ENCODE data around the gene MVB12B. TPM values are rescaled to one million over a fixed set of nuclear protein-coding genes. Genes with fewer than 3 reads are reported as not detected.
A peak's percentile ranks its signal among the peaks of the same experiment; 100 is the strongest.

MVB12B gene
- total and polyA plus RNA-seq, 2 donors from 2014 or later: 4.5 to 12.3 TPM

GRCh38 chr9:126407114-126407870, 80.7 kb downstream of the MVB12B start:
- peak in 3 of 5 donors; percentile 18 to 42 (median 30) for DNase-seq

DNA sequence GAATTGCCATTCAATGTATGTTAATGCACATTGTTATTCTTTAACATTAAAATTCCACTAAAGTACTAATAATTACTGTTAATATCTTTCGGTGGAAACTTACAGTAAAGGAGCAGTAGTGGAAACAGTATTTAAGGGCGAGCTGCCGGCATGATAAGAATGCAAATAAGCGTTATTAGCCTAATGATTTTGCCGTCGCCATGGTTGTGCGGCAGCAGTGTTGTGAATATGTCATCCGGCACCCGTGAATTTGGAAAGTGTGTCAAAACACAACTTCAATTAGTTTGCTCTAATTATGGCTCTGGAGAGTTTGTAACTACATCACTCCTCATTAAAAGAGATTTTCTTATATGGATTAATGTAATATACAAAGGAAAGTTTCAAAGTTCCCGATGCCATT, 81.4 kb downstream of the MVB12B start:
- Histone ChIP-seq H3K27me3 (ENCODE audit: control insufficient read depth, insufficient read depth, low read length) (no peaks in the 10 kb centered on the region), H3K27ac (ENCODE audit: low read depth in 2 of 2, low read length in 2 of 2) (no peak overlapping the region), H3K4me3 (ENCODE audit: low read length in 3 of 3) (no peak overlapping the region), H3K36me3 (ENCODE audit: control insufficient read depth in 2 of 3, insufficient read depth in 3 of 3, low read length in 3 of 3) (no peaks in the 10 kb centered on the region), H3K4me1 (ENCODE audit: control insufficient read depth in 2 of 3, insufficient read depth in 2 of 3, low read depth in 1 of 3, low read length in 3 of 3) (no peaks in the 10 kb centered on the region), H3K9me3 (ENCODE audit: control insufficient read depth in 2 of 3, insufficient read depth in 1 of 3, low read length in 3 of 3) (no peaks in the 10 kb centered on the region), H3K9ac (ENCODE audit: low read length in 3 of 3) (no peak overlapping the region)
- TF ChIP-seq, protein P1, sequence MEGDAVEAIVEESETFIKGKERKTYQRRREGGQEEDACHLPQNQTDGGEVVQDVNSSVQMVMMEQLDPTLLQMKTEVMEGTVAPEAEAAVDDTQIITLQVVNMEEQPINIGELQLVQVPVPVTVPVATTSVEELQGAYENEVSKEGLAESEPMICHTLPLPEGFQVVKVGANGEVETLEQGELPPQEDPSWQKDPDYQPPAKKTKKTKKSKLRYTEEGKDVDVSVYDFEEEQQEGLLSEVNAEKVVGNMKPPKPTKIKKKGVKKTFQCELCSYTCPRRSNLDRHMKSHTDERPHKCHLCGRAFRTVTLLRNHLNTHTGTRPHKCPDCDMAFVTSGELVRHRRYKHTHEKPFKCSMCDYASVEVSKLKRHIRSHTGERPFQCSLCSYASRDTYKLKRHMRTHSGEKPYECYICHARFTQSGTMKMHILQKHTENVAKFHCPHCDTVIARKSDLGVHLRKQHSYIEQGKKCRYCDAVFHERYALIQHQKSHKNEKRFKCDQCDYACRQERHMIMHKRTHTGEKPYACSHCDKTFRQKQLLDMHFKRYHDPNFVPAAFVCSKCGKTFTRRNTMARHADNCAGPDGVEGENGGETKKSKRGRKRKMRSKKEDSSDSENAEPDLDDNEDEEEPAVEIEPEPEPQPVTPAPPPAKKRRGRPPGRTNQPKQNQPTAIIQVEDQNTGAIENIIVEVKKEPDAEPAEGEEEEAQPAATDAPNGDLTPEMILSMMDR (IDR thresholded peaks at IDR 0.05; ENCODE audit: borderline replicate concordance, extremely low read depth, insufficient read depth): no peak
- intact Hi-C loops (cut with DNase I): no loop called here
- no peak for DNase-seq
- no peak for FAIRE-seq

More at GRCh38 chr9:126407114-126407870, 80.7 kb downstream of the MVB12B start:
- Histone ChIP-seq H3K9ac (ENCODE audit: low read length in 3 of 3) (no peak overlapping the region), H3K27me3 (ENCODE audit: control insufficient read depth, insufficient read depth, low read length) (no peaks in the 10 kb centered on the region), H3K9me3 (ENCODE audit: control insufficient read depth in 2 of 3, insufficient read depth in 1 of 3, low read length in 3 of 3) (no peaks in the 10 kb centered on the region), H3K36me3 (ENCODE audit: control insufficient read depth in 2 of 3, insufficient read depth in 3 of 3, low read length in 3 of 3) (no peaks in the 10 kb centered on the region), H3K27ac (ENCODE audit: low read depth in 2 of 2, low read length in 2 of 2) (no peak overlapping the region), H3K4me1 (ENCODE audit: control insufficient read depth in 2 of 3, insufficient read depth in 2 of 3, low read depth in 1 of 3, low read length in 3 of 3) (no peaks in the 10 kb centered on the region), H3K4me3 (ENCODE audit: low read length in 3 of 3) (no peak overlapping the region)
- intact Hi-C loops (cut with DNase I): no loop called here
- TF ChIP-seq, protein P1 (IDR thresholded peaks at IDR 0.05; ENCODE audit: borderline replicate concordance, extremely low read depth, insufficient read depth): no peak
- no peak for FAIRE-seq

DNA sequence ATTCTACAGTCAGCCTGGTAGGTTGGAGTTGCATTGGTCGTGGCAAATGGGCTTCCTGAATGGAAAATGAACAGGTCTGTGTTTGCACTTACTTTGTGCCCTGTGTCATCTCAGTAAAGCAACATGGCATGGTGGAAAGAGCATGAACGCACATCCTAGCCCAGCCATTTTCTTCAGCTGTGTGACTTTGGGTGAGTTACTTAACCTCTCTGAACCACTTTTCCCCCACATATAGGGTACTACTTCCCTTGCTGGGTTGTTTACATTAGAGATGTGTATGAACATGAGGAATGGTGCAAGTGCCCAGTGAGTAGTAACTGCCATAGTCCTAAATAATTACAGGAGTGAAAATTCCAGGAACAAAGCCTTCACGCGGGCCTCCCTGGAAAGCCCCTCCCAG, 83.6 kb downstream of the MVB12B start:
- TF ChIP-seq, protein P1 (IDR thresholded peaks at IDR 0.05; ENCODE audit: borderline replicate concordance, extremely low read depth, insufficient read depth): no peak
- H3K4me1 ChIP-seq (ENCODE audit: control insufficient read depth in 2 of 3, insufficient read depth in 2 of 3, low read depth in 1 of 3, low read length in 3 of 3): no peaks in the 10 kb centered on the region
- H3K36me3 ChIP-seq (ENCODE audit: control insufficient read depth in 2 of 3, insufficient read depth in 3 of 3, low read length in 3 of 3): no peaks in the 10 kb centered on the region
- intact Hi-C loops (cut with DNase I): no loop called here
- FAIRE-seq (no peak), DNase-seq (no peak)
- H3K9me3 ChIP-seq (ENCODE audit: control insufficient read depth in 2 of 3, insufficient read depth in 1 of 3, low read length in 3 of 3): no peaks in the 10 kb centered on the region
- H3K4me3 ChIP-seq (ENCODE audit: low read length in 3 of 3): no peak overlapping the region
- no peak overlapping the region for H3K9ac ChIP-seq (ENCODE audit: low read length in 3 of 3)
- no peak overlapping the region for H3K27ac ChIP-seq (ENCODE audit: low read depth in 2 of 2, low read length in 2 of 2)
- no peaks in the 10 kb centered on the region for H3K27me3 ChIP-seq (ENCODE audit: control insufficient read depth, insufficient read depth, low read length)

Data from kidney (tissue), 14 donors.